GM21526 (cell line): ENCODE results near the gene DEPDC4.
"Not testable (repeated sequence)": the region's sequence is repeated elsewhere in the genome, so short reads cannot be mapped to it uniquely, and the experiment has no call there.

Experiments
- ATAC-seq: cut with Tn5 transposase; IDR thresholded peaks from one replicate; pipeline ENCODE4 v1.9.1; 2021; ENCODE audit warnings: moderate library complexity; ENCODE audit not compliant: unreplicated experiment, low FRiP score

The DEPDC4 gene

DNA sequence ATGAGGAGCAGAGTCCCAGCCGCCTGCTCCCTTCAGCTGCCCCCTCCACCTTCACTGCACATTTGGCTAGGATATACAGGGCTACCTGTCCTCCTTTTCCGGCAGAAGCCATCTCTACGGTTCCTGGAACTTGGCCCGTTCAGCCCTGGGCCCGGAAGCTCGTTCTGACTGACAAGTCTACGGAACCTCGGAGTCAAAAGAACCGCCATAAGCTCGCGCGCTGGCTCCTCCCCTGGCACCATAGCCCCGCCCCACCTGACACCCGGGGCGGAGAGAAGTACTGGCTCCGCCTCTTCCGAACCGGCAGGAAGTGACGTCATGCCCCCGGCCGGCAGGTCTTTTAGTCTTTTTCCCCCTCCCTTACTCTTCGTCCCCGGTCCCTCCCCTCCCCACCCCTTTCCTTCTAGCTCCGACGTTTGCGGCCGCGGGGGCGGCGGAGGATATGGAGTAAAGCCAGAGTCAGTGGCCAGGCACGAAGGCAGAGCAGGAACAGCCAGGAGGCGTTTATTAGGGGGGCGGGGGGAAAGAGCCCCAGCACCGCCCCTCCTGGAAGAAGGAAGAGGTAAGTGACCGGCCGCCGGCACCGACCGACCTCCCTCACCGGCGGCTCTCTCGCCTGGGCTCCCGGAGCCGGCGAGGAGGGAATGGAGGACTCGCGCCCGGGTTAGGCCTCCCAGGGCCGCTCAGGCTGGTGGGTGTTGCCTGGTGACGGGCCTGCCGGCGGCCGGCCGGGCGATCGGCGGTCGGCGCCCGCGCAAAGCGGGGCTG is at the start of gene DEPDC4, which contains the start of gene SCYL2:
DEPDC4 (minus strand) TSS at position 245 of the 768 bp plus-strand sequence; CDS start at position 242, 3 bp downstream.
SCYL2 (plus strand) TSS at position 343 of the 768 bp plus-strand sequence. CDS start 15,794 bp downstream, outside the sequence.
- peak; percentile 92 for ATAC-seq

DNA sequence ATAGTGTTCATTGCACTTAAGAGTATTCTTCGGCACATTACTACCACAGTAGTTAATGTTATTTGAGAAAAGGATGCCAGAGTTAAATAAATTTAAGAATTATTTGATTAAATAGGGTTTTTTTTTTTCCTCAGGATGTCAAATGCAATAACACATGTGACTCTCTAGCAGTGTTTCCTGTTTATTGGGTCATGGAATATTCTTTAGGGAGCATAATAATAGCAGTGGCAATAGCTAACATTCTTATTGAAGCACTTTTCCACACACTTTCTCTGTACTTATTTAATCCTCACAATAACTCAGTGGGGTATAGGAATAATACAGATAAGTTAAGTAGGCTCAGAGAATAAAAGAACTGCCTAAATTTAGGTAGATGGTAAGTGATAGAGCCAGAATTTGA is 44.4 kb upstream of the DEPDC4 start:
- ATAC-seq = no peak

GRCh38 chr12:100308138-100308537 is 41.3 kb upstream of the DEPDC4 start:
- not testable (repeated sequence) for ATAC-seq

DNA sequence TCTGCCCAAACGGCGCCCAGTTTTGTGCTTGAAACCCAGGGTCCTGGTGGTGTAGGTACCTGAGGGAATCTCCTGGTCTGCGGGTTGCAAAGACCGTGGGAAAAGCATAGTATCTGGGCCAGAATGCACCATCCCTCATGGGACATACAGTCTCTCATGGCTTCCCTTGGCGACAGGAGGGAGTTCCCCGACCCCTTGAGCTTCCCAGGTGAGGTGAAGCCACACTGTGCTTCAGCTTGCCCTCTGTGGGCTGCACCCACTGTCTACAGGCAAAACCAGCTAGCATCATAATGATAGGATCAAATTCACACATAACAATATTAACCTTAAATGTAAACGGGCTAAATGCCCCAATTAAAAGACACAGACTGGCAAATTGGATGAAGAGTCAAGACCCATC is 37.5 kb upstream of the DEPDC4 start:
- ATAC-seq = not testable (repeated sequence)

DNA sequence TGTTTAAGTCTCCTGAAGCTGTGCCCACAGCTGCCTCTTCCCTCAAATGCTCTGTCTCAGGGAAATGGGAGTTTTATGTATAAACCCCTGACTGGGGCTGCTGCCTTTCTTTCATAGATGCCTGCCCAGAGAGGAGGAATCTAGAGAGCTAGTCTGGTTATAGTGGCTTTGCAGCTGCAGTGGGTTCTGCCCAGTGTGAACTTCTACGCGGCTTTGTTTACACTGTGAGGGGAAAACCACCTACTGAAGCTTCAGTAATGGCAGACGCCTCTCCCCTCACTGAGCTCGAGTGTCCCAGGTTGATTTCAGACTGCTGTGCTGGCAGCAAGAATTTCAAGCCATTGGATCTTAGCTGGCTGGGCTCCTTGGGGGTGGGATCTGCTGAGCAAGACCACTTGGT is 37.0 kb upstream of the DEPDC4 start:
- no peak for ATAC-seq

DNA sequence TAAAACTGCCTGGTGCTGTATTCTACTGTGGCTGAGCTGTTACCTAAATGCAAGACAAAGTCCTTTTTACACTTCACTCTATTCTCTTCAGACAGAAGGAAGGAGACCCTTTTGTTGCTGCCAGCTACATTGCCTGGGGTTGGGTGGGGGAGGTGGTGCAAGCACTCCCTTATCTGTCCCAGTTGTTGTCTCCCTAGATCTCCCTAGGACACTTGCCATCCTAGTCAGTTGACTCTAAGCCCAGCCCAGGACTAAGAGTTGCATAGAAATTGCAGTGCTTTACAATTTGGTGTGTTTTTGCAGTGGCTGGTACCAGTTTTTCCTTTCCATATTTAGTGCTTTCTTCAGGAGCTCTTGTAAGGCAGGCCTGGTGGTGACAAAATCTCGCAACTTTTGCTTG is 35.2 kb upstream of the DEPDC4 start:
- ATAC-seq = no peak

DNA sequence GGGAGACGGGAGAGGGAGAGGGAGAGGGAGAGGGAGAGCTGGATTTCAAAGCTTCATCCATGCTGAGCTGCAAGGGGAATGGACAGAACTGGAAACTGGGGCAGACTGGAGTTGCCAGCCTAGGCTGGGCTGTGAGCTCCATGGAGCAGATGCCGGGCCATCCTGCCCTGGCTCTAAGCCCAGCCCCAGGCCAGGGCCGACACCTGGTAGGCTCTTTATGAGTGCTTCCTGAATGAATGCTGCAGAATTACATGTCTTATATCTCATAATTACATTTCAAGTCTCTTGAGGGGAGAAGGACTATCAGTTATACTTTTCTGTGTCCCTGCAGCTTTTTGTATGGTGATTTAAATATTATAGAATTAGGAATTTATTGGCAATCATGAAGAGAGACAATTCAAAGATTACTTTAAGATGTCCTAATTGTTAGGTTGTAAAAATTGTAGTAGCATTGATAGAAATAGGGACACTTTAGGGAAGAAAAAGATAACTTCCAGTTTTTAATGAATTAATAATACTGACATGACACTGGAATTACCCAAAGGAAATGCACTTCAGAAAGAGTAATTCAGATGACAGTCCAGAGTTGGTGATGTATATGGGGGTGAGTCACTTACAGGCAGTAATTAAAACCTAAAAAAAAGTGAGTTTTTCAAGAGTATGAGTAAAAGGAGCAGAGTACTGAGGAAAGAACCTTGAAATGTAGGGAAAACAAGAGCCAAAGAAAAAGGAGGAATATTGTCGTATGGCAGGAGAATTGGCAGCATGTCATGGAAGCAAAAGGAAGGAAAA is 29.1 kb upstream of the DEPDC4 start:
- ATAC-seq = no peak

GRCh38 chr12:100294366-100294765 is 27.5 kb upstream of the DEPDC4 start:
- not testable (repeated sequence) for ATAC-seq

DNA sequence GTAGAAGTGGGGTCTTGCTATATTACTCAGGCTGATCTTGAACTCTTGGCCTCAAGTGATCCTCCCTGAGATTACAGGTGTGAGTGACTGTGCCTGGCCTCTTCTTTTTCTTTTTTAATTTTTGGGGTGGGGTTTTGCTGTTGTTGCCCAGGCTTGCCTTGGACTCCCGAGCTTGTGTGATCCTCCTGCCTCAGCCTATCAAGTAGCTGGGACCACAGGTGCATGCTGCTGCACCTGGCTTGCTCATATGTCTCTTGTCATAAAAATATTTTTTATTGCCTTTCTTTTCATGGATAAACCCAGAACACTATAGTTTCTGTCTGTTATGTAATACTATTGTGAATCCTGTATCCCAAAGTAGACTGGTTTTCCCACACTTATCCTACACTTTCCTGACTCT is 26.1 kb upstream of the DEPDC4 start:
- ATAC-seq = no peak

- no peak for ATAC-seq
Observed at GRCh38 chr12:100290016-100290415, 23.1 kb upstream of the DEPDC4 start.

DNA sequence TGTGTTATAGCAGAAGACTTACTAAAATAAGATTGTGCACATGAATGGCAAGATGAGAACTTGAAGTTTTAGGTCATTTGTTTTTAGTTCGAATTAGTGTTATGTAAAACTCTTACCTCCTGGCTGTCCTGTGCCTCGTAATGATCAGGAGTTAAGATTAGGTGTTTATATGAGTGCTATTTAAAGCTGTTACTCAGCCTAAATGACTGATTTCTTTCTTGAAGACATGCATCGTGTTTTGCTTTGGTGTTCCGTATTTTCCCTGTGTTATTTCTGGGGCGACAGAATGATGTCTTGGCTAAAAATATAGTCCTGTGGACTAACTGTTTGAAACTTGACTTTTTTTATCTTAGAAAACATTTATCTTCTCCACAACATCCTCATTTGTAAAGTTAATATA is 22.2 kb upstream of the DEPDC4 start:
- no peak for ATAC-seq

DNA sequence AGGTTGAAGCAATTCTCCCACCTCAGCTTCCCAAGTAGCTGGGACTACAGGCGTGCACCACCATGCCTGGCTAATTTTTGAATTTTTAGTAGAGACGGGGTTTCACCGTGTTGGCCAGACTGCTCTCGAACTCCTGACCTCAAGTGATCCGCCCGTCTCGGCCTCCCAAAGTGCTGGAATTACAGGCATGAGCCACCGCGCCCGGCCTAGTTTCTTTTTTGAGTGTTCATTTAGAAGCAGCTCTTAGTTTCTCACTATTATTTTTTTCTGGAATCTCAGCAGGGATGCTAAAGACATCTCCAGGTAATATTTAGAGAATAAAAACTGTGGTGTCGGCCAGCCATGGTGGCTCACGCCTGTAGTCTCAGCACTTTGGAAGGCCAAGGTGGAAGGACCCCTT is 17.7 kb upstream of the DEPDC4 start:
- not testable (repeated sequence) for ATAC-seq

DNA sequence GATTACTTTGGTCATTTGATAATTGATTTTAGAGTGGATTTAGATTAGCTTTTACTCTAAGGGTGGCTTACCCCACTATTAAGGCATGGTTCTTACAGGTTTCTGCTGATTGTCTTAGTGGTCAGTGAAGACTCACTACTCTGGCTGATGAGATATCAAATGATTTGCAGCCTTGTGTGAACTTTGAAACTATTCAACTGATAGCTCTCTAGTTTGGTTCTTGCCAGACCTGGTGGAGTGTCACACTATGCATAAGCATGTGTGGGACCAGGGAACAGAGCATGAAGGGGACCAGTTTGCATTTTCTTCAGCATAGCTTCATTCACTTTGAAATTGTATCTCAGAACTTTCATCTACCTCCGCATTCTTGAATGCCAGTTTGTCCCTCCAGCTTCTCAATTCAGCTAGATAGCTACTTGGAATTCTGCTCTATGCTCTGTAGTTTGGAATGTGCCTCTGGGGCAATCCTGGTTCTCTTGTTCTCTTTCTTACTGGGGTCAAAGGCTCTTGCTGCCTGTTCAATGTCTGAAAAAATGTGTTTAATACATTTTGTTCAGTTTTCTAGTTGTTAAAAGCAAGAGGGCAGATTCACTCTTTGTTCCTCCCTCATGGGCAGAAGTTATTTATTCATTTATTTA is 12.8 kb upstream of the DEPDC4 start:
- no peak for ATAC-seq

- no peak for ATAC-seq
Observed at GRCh38 chr12:100279159-100279558, 12.3 kb upstream of the DEPDC4 start.

GRCh38 chr12:100274291-100274690 is 7.4 kb upstream of the DEPDC4 start:
- ATAC-seq = no peak

- ATAC-seq = no peak
Observed at GRCh38 chr12:100273782-100274181, 6.9 kb upstream of the DEPDC4 start.

DNA sequence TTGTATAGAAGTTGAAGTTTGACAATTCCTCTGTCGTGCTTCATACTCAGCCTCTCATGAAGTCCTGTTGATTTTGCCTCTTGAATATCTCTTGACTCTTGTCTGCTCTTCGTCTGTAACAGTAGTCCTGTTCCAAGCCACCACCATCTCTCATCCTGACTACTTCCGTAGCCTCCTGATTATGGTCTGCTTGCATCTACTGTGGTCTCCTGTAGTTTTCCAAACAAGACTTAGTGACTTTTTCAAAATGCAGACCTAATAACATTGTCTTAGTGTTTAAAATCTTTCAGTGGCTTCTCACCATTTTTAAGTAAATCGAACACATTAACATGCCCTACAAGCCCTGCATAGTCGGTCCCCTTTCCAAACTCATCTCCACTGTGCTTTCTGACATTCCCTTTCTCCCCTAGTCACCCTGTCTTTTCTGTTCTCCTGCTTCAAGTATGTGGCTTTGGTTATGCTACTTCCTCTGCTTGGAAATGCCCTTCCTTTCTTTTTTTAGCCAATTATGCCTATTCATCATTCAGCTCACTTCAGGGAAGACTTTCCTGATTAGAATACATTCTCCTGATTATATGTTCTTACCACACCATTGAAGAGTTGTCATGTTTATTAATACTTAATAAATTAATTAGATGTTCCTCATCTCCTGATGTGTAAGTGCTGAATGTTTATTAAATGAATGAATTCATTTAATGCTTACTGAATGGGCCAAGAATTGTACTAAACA is 2.1 kb upstream of the DEPDC4 start:
- no peak for ATAC-seq

DNA sequence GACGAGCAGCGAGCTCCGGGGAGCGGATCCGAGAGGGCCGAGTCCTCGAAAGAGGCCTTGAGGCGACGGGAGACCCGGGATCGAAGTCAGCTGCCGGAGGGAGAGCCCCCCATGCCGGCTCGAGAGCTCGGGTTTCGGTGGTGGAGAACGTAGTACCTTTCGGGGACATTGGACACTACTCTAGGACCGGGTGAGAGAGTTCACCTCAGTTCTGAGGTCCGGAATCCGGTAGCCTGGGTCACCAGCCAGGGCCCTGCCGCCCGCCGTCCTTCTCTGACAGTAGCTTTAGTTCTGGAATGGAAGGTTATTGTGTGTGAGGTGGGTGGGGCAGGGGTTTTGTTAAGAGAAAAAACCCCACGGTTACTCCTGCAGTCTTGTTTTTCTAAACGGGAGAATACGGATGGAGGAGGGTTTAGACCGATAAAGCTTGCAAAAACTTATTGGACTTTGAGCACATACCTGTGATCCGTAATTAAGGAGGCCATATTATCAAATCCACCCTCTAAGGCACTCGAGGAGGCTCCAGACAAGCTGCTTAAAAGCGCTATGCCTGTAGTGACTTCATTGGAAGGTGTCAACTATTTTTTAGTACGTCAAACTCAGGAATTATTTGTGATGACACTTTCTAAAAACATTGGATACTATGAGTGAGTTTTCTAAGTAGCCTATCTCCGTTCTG is 863 bp upstream of the DEPDC4 start:
- peak; percentile 10 for ATAC-seq

DNA sequence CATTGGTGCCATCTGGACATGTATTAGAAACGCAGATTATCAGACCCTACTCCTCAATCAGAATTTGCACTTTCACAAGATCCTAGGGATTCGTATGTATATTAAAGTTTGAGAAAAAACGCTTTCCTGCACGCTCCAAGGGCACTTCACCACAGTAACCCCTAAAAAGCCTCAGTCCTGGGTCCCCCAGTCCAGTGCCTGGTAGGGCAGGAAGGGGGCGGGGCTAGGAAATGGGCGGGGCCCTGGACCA is 369 bp downstream of the DEPDC4 start:
- ATAC-seq = peak; percentile 85
